IMR-90 (cell line): ENCODE measurements around the gene TEKT5. TPM values are rescaled to one million over a fixed set of nuclear protein-coding genes. Genes with fewer than 3 reads are reported as not detected.

Experiments used
- ATAC-seq: fragments of 200-7000 bp; cut with Tn5 transposase; 2 replicates; pipeline ENCODE4 v1.9.1; 2020; ENCODE audit warnings: low read depth, mild to moderate bottlenecking, moderate library complexity
- BruUV-seq: library from RNA; stranded (reverse); fragments of 400-500 nt; replicated peaks from 2 replicates; lab custom pipeline; 2021; lab: Mats Ljungman, UMichigan
- CTCF ChIA-PET: fragments of 300-600 bp; formaldehyde crosslinking; extraction: SDS; loops from one replicate; lab custom pipeline; 2021; ENCODE audit warnings: antibody characterized with exemption; lab: Yijun Ruan, JAX
- POLR2A ChIA-PET: fragments of 300-600 bp; sonication (Branson Sonifier 250); formaldehyde crosslinking; loops from one replicate; lab custom pipeline; 2022; ENCODE audit warnings: antibody characterized with exemption; ENCODE audit not compliant: unreplicated experiment; lab: Charles Lee
- DNase-seq: peaks from one replicate; pipeline ENCODE4 v3.0.0; 2013
- H2AFZ ChIP-seq: replicated peaks from 2 replicates; pipeline ENCODE3; 2013; ENCODE audit warnings: low read length, mild to moderate bottlenecking; ENCODE audit not compliant: poor library complexity
- H2AK5ac ChIP-seq: 2 replicates; pipeline ENCODE4 v1.6.1; 2013; ENCODE audit warnings: low read depth, low read length, inconsistent platforms
- H2AK9ac ChIP-seq: replicated peaks from 2 replicates; pipeline ENCODE3; 2013; ENCODE audit warnings: mild to moderate bottlenecking, low read depth, low read length, moderate library complexity; ENCODE audit not compliant: poor library complexity
- H2BK120ac ChIP-seq: 2 replicates; pipeline ENCODE4 v1.6.1; 2013; ENCODE audit warnings: low read depth, low read length, inconsistent platforms
- H2BK15ac ChIP-seq: 3 replicates; pipeline ENCODE4 v1.6.1; 2013; ENCODE audit warnings: low read depth, low read length, inconsistent platforms
- H2BK20ac ChIP-seq: 2 replicates; pipeline ENCODE4 v1.6.1; 2013; ENCODE audit warnings: low read depth, mild to moderate bottlenecking, inconsistent platforms, low read length, moderate library complexity
- H2BK5ac ChIP-seq: 2 replicates; pipeline ENCODE4 v1.6.1; 2013; ENCODE audit warnings: mild to moderate bottlenecking, low read depth, low read length, inconsistent platforms; ENCODE audit not compliant: poor library complexity, severe bottlenecking
- H3K14ac ChIP-seq: replicated peaks from 2 replicates; pipeline ENCODE4 v1.6.1; 2013; ENCODE audit warnings: low read depth, low read length, inconsistent platforms
- H3K18ac ChIP-seq: 2 replicates; pipeline ENCODE4 v1.6.1; 2013; ENCODE audit warnings: low read depth, low read length, control low read depth
- H3K23ac ChIP-seq: 2 replicates; pipeline ENCODE4 v1.6.1; 2013; ENCODE audit warnings: low read depth, low read length, inconsistent platforms
- H3K27ac ChIP-seq: 2 replicates; pipeline ENCODE4 v1.5.1; 2013; ENCODE audit warnings: mild to moderate bottlenecking, control low read depth, low read length; ENCODE audit not compliant: insufficient read depth
- H3K27me3 ChIP-seq: 2 replicates; pipeline ENCODE4 v1.6.1; 2013; ENCODE audit warnings: low read length; ENCODE audit not compliant: control insufficient read depth, insufficient read depth
- H3K36me3 ChIP-seq: 2 replicates; pipeline ENCODE4 v1.6.1; 2013; ENCODE audit warnings: low read length, mixed read lengths; ENCODE audit not compliant: control insufficient read depth, insufficient read depth
- H3K4ac ChIP-seq: 2 replicates; pipeline ENCODE4 v1.6.1; 2013; ENCODE audit warnings: low read depth, low read length, inconsistent platforms
- H3K4me1 ChIP-seq: 2 replicates; pipeline ENCODE4 v1.6.1; 2013; ENCODE audit warnings: low read length, mixed read lengths; ENCODE audit not compliant: control insufficient read depth, insufficient read depth
- H3K4me2 ChIP-seq: 2 replicates; pipeline ENCODE4 v1.6.1; 2013; ENCODE audit warnings: low read depth, mild to moderate bottlenecking, control low read depth, low read length, moderate library complexity
- H3K4me3 ChIP-seq: 2 replicates; pipeline ENCODE4 v1.5.1; 2013; ENCODE audit warnings: low read depth, mild to moderate bottlenecking, control low read depth, low read length, moderate library complexity; ENCODE audit not compliant: insufficient read depth
- H3K56ac ChIP-seq: 2 replicates; pipeline ENCODE4 v1.6.1; 2013; ENCODE audit warnings: low read length, inconsistent platforms; ENCODE audit not compliant: insufficient read depth; ENCODE audit errors: extremely low read depth
- H3K79me1 ChIP-seq, 2 experiments: 2 replicates each; pipeline ENCODE4 v1.6.1; 2013; ENCODE audit warnings: low read length in 2 of 2, inconsistent platforms in 1 of 2, low read depth in 1 of 2
- H3K9ac ChIP-seq: 2 replicates; pipeline ENCODE4 v1.6.1; 2013; ENCODE audit warnings: low read depth, low read length, control low read depth
- H3K9me1 ChIP-seq: 2 replicates; pipeline ENCODE4 v1.6.1; 2013; ENCODE audit warnings: low read length, inconsistent platforms; ENCODE audit not compliant: insufficient read depth
- H3K9me3 ChIP-seq: 2 replicates; pipeline ENCODE4 v1.6.1; 2013; ENCODE audit warnings: low read length; ENCODE audit not compliant: control insufficient read depth, insufficient read depth
- H4K20me1 ChIP-seq: 2 replicates; pipeline ENCODE4 v1.6.1; 2013; ENCODE audit warnings: low read length, inconsistent platforms; ENCODE audit not compliant: insufficient read depth
- H4K5ac ChIP-seq: 2 replicates; pipeline ENCODE4 v1.6.1; 2013; ENCODE audit warnings: mild to moderate bottlenecking, low read depth, low read length, control low read depth
- H4K8ac ChIP-seq, 2 experiments: 2 replicates each; pipeline ENCODE4 v1.6.1; 2013; ENCODE audit warnings: low read depth in 2 of 2, low read length in 2 of 2, control low read depth in 1 of 2, inconsistent platforms in 1 of 2
- H4K91ac ChIP-seq: 2 replicates; pipeline ENCODE4 v1.6.1; 2013; ENCODE audit warnings: low read depth, low read length, inconsistent platforms; ENCODE audit not compliant: insufficient read depth
- CEBPB ChIP-seq: IDR thresholded peaks from 2 replicates; pipeline ENCODE4 v1.6.1; 2012; ENCODE audit warnings: low read depth, low read length, improper control_type of control experiment
- CHD1 ChIP-seq: IDR thresholded peaks from 2 replicates; pipeline ENCODE4 v1.6.1; 2012; ENCODE audit warnings: low read depth, low read length, improper control_type of control experiment
- FOS ChIP-seq: fragments of 150-350 bp; IDR thresholded peaks from 2 replicates; pipeline ENCODE4 v1.6.1; 2016; ENCODE audit warnings: low read depth, low read length
- MAFK ChIP-seq: IDR thresholded peaks from 2 replicates; pipeline ENCODE4 v1.6.1; 2012; ENCODE audit warnings: low read depth, low read length, improper control_type of control experiment
- MAZ ChIP-seq: IDR thresholded peaks from 2 replicates; pipeline ENCODE4 v1.6.1; 2012; ENCODE audit warnings: low read depth, mild to moderate bottlenecking, low read length, improper control_type of control experiment, moderate library complexity, borderline replicate concordance
- MXI1 ChIP-seq: IDR thresholded peaks from 2 replicates; pipeline ENCODE4 v1.6.1; 2012; ENCODE audit warnings: low read depth, mild to moderate bottlenecking, low read length, moderate library complexity, borderline replicate concordance
- NFE2L2 ChIP-seq: fragments of 150-350 bp; IDR thresholded peaks from 2 replicates; pipeline ENCODE4 v1.6.1; 2016; ENCODE audit warnings: low read depth, mild to moderate bottlenecking, low read length
- RAD21 ChIP-seq: IDR thresholded peaks from 2 replicates; pipeline ENCODE4 v1.6.1; 2012; ENCODE audit warnings: low read length, improper control_type of control experiment
- RCOR1 ChIP-seq: IDR thresholded peaks from 2 replicates; pipeline ENCODE4 v1.6.1; 2012; ENCODE audit warnings: mild to moderate bottlenecking, low read length, improper control_type of control experiment; ENCODE audit not compliant: insufficient replicate concordance
- SMC3 ChIP-seq: fragments of 150-350 bp; IDR thresholded peaks from 2 replicates; pipeline ENCODE4 v1.6.1; 2016; ENCODE audit warnings: low read depth, mild to moderate bottlenecking, antibody characterized with exemption, low read length, moderate library complexity
- whole genome bisulfite sequencing, 2 experiments: methylation state at CpG; one replicate each; pipeline versions ENCODE4 v1.1.5 to v1.1.7; 2013; ENCODE audit warnings: missing lambda C conversion rate in 2 of 2; ENCODE audit not compliant: insufficient read length in 1 of 2; ENCODE audit errors: extremely low coverage in 2 of 2; 5-methylcytosine and 5-hydroxymethylcytosine counted together
- dilution Hi-C: fragments of 300-500 bp; cut with HindIII; formaldehyde crosslinking; loops from one replicate; pipeline ENCODE4 v1.14.3; 2018; ENCODE audit warnings: low sequenced_read_pairs; ENCODE audit not compliant: unreplicated experiment
- in situ Hi-C: fragments of 300-500 bp; cut with MboI; formaldehyde crosslinking; loops from 3 replicates; pipeline ENCODE4 v1.14.3; 2019; ENCODE audit warnings: low sequenced_read_pairs, inconsistent platforms, mixed read lengths
- intact Hi-C: fragments of 100-400 bp; cut with micrococcal nuclease; formaldehyde crosslinking; loops from 2 replicates; pipeline ENCODE4 v1.10.0; 2022
- polyA plus RNA-seq, 3 experiments: library from polyadenylated mRNA; depleted of rRNA; stranded (reverse); fragments of >200 nt; gene quantifications; 2 replicates each; pipeline ENCODE4 v1.2.3, GENCODE V29; 2012; ENCODE audit warnings: low replicate concordance in 1 of 3
- total RNA-seq: library from RNA; depleted of rRNA; stranded (reverse); fragments of >200 nt; gene quantifications from 2 replicates; pipeline ENCODE4 v1.2.3, GENCODE V29; 2012
- TF ChIP-seq, protein P1 (sequence below): fragments of 150-350 bp; IDR thresholded peaks from 2 replicates; pipeline ENCODE4 v1.6.1; 2016; ENCODE audit warnings: low read depth, mild to moderate bottlenecking, low read length, moderate library complexity, borderline replicate concordance
- TF ChIP-seq, protein P2 (sequence below): fragments of 150-350 bp; IDR thresholded peaks from 2 replicates; pipeline ENCODE4 v1.6.1; 2017; ENCODE audit warnings: mild to moderate bottlenecking, antibody characterized with exemption, low read length, low read depth

The TEKT5 gene
- total and polyA plus RNA-seq, 2 of the 4 experiments (the other 2 are of a cell fraction), result 0.17 TPM; not detected in 1

DNA sequence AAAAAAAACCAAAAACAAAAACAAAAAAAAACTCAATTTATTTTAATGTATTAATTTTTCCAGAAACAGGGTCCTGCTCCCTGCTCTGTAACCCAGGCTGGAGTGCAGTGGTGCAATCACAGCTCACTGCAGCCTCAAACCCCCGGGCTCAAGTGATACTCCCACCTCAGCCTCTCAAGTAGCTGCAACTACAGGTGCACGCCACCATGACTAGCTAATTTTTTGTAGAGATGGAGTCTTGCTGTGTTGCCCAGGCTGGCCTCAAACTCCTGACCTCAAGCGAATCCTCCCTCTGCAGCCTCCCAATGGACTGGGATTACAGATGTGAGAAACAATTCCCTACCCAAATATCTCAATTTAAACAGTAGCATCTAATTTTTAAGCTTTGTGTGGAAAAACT, 89.1 kb downstream of the TEKT5 start:
- BruUV-seq, result no TSS peak
- no peak overlapping the region for H2BK15ac ChIP-seq
- no peak overlapping the region for H3K4me3 ChIP-seq
- intact Hi-C loops, result no loop called here
- H3K4ac ChIP-seq, result no peak overlapping the region
- H3K56ac ChIP-seq, result no peak overlapping the region
- H3K18ac ChIP-seq, result no peak overlapping the region
- no peaks in the 10 kb centered on the region for H3K79me1 ChIP-seq
- dilution Hi-C loops, result no loop called here
- H3K9me3 ChIP-seq, result peaks cover 2% of the 10 kb centered on the region
- no CpG with 5 or more reads among the region's 3 CpGs for WGBS, 2 experiments
- DNase-seq (no peak), ATAC-seq (no peak)
- H4K8ac ChIP-seq, result no peak overlapping the region
- H2AK9ac ChIP-seq, result no peak overlapping the region
- in situ Hi-C loops, result no loop called here
- H2BK120ac ChIP-seq, result no peak overlapping the region
- no peak overlapping the region for H3K4me2 ChIP-seq
- H2AFZ ChIP-seq, result no peak overlapping the region
- H3K36me3 ChIP-seq, result no peaks in the 10 kb centered on the region
- no peak overlapping the region for H4K91ac ChIP-seq
- no peak overlapping the region for H2AK5ac ChIP-seq
- H3K23ac ChIP-seq, result no peak overlapping the region
- H3K27me3 ChIP-seq, result peaks cover 4% of the 10 kb centered on the region; the same call in 1 of the 2 replicates
- H3K14ac ChIP-seq, result no peak overlapping the region
- no peaks in the 10 kb centered on the region for H4K20me1 ChIP-seq
- no peak overlapping the region for H3K9ac ChIP-seq
- POLR2A ChIA-PET, result no interaction called here
- H2BK20ac ChIP-seq, result no peak overlapping the region
- no peak overlapping the region for H3K27ac ChIP-seq
- no peaks in the 10 kb centered on the region for H3K9me1 ChIP-seq
- TF ChIP-seq MAZ (no peak), RAD21 (no peak), FOS (no peak), MXI1 (no peak), CEBPB (no peak), RCOR1 (no peak), CHD1 (no peak), SMC3 (no peak), MAFK (no peak), NFE2L2 (no peak)
- TF ChIP-seq, protein P1, sequence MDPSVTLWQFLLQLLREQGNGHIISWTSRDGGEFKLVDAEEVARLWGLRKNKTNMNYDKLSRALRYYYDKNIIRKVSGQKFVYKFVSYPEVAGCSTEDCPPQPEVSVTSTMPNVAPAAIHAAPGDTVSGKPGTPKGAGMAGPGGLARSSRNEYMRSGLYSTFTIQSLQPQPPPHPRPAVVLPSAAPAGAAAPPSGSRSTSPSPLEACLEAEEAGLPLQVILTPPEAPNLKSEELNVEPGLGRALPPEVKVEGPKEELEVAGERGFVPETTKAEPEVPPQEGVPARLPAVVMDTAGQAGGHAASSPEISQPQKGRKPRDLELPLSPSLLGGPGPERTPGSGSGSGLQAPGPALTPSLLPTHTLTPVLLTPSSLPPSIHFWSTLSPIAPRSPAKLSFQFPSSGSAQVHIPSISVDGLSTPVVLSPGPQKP, result no peak
- TF ChIP-seq, protein P2, sequence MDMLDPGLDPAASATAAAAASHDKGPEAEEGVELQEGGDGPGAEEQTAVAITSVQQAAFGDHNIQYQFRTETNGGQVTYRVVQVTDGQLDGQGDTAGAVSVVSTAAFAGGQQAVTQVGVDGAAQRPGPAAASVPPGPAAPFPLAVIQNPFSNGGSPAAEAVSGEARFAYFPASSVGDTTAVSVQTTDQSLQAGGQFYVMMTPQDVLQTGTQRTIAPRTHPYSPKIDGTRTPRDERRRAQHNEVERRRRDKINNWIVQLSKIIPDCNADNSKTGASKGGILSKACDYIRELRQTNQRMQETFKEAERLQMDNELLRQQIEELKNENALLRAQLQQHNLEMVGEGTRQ, result no peak
- no peak overlapping the region for H2BK5ac ChIP-seq
- no peak overlapping the region for H4K5ac ChIP-seq
- CTCF ChIA-PET, result no interaction called here
- peaks cover 9% of the 10 kb centered on the region for H3K4me1 ChIP-seq
